Erythroblast (primary cell): Measurements from ENCODE around the gene CAP1.

Experiments used
- GATA1 ChIP-seq: IDR thresholded peaks from 2 replicates; pipeline ENCODE4 v1.6.1; 2011; ENCODE audit warnings: low read depth, mild to moderate bottlenecking, control low read depth, low read length, moderate library complexity
- POLR2A ChIP-seq: IDR thresholded peaks from 2 replicates; pipeline ENCODE4 v1.6.1; 2011; ENCODE audit warnings: mild to moderate bottlenecking, low read length

DNA sequence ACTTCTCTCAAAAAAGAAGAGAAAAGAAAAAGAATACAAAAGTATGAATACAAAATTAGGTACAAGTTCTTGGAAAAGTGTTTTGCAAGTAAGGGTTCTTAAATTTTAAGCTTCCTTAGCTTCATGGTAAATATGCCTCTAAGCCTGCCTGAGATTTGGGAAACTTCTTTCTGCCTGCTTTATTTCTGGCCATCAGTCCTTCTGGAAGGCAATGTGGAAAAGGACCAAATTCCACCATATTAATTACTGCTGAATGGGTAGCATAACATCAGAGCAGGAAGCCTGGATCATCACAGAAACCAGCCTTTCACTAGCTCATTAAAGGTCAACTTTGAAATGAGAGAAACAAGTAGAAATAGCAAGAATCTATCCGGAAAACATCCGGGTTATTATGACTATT lies 39.1 kb upstream of the CAP1 start:
- TF ChIP-seq POLR2A (no peak), GATA1 (no peak)
